ENCODE data around the gene TBX1. TPM values are rescaled to one million over a fixed set of nuclear protein-coding genes. Genes with fewer than 3 reads are reported as not detected.

Gene TBX1
- total RNA-seq, 1 experiment from 2014 or later = 3.9 TPM

DNA sequence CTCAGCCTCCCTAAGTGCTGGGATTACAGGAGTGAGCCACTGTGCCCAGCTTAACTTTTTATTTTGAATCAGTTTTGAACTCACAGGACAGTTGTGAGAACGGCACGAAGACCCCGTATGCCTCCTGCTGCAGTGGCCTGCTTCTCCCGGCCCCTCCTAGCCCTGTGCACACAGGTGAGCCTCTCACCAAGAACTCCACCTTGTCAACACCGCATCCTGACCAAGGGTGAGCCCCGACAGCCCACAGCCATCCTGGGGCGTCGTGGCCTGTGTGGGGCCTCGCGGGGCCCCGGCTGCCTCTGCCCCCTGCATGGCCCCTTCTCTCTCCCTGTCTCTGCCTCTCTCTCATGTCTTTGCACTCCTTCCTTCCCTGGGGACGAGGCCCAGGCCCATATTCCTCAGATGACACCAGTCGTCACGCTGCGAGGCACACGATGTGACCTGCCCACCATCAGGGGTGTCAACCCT, 55.3 kb downstream of the TBX1 start:
- H3K4me1 ChIP-seq (ENCODE audit: control insufficient read depth in 1 of 2, insufficient read depth in 2 of 2, low read length in 2 of 2) = no peaks in the 10 kb centered on the region
- H3K4me2 ChIP-seq (ENCODE audit: low read length) = no peak overlapping the region
- no peaks in the 10 kb centered on the region for H4K20me1 ChIP-seq (ENCODE audit: insufficient read depth)
- ChIA-PET CTCF (no interaction called here), POLR2A (no interaction called here), RAD21 (ENCODE audit: low non-redundant PET in 1 of 2, low total read pairs in 2 of 2, uncharacterized antibody in 2 of 2, unreplicated experiment in 2 of 2) (no interaction called here)
- ATAC-seq = no peak
- H3K9me3 ChIP-seq (ENCODE audit: control insufficient read depth in 1 of 2, insufficient read depth in 1 of 2, low read depth in 1 of 2, low read length in 2 of 2) = no peaks in the 10 kb centered on the region
- BruUV-seq (replicated peaks) = no TSS peak
- no peak overlapping the region for H3K27ac ChIP-seq (ENCODE audit: low read depth, low read length)
- no peak overlapping the region for H3K4me3 ChIP-seq (replicated peaks in 1 of 2; ENCODE audit: low read depth in 1 of 2, low read length in 2 of 2)
- H3K27me3 ChIP-seq (ENCODE audit: insufficient read depth, low read length) = no peaks in the 10 kb centered on the region
- no peaks in the 10 kb centered on the region for H3K36me3 ChIP-seq (ENCODE audit: control insufficient read depth in 1 of 2, insufficient read depth in 2 of 2, low read length in 2 of 2)
- no peaks in the 10 kb centered on the region for H3K9me2 ChIP-seq (ENCODE audit: insufficient read depth)
- DNase-seq (ENCODE audit: low read depth, low spot score) = no peak
- no peak overlapping the region for H2AFZ ChIP-seq (ENCODE audit: low read depth, low read length, poor library complexity, severe bottlenecking)
- intact Hi-C loops (cut with micrococcal nuclease) = no loop called here
- H3K9ac ChIP-seq (ENCODE audit: low read length) = no peak overlapping the region
- H3K79me2 ChIP-seq (ENCODE audit: insufficient read depth, low read length) = no peaks in the 10 kb centered on the region
- no peak for TF ChIP-seq EZH2 (IDR thresholded peaks at IDR 0.05)
- TF ChIP-seq SRF (IDR thresholded peaks at IDR 0.05; ENCODE audit: low read depth) = no peak

- no peaks in the 10 kb centered on the region for H3K79me2 ChIP-seq (ENCODE audit: insufficient read depth, low read length)
- H3K4me1 ChIP-seq (ENCODE audit: control insufficient read depth in 1 of 2, insufficient read depth in 2 of 2, low read length in 2 of 2) = no peaks in the 10 kb centered on the region
- H3K9me3 ChIP-seq (ENCODE audit: control insufficient read depth in 1 of 2, insufficient read depth in 1 of 2, low read depth in 1 of 2, low read length in 2 of 2) = no peaks in the 10 kb centered on the region
- POLR2A ChIA-PET = no interaction called here
- intact Hi-C loops (cut with micrococcal nuclease) = no loop called here
- no peak overlapping the region for H3K27ac ChIP-seq (ENCODE audit: low read depth, low read length)
- no peak overlapping the region for H2AFZ ChIP-seq (ENCODE audit: low read depth, low read length, poor library complexity, severe bottlenecking)
- DNase-seq (ENCODE audit: low read depth, low spot score) (no peak), ATAC-seq (no peak)
- H3K9ac ChIP-seq (ENCODE audit: low read length) = no peak overlapping the region
- no TSS peak for BruUV-seq (replicated peaks)
- no peaks in the 10 kb centered on the region for H3K27me3 ChIP-seq (ENCODE audit: insufficient read depth, low read length)
- H3K36me3 ChIP-seq (ENCODE audit: control insufficient read depth in 1 of 2, insufficient read depth in 2 of 2, low read length in 2 of 2) = no peaks in the 10 kb centered on the region
- CTCF ChIA-PET = no interaction called here
- H3K4me3 ChIP-seq (replicated peaks in 1 of 2; ENCODE audit: low read depth in 1 of 2, low read length in 2 of 2) = no peak overlapping the region
- no peaks in the 10 kb centered on the region for H4K20me1 ChIP-seq (ENCODE audit: insufficient read depth)
- no peak overlapping the region for H3K4me2 ChIP-seq (ENCODE audit: low read length)
- RAD21 ChIA-PET (ENCODE audit: low non-redundant PET in 1 of 2, low total read pairs in 2 of 2, uncharacterized antibody in 2 of 2, unreplicated experiment in 2 of 2) = no interaction called here
- H3K9me2 ChIP-seq (ENCODE audit: insufficient read depth) = no peaks in the 10 kb centered on the region
- TF ChIP-seq CEBPB (IDR thresholded peaks at IDR 0.05; ENCODE audit: low read depth) = no peak
- TF ChIP-seq, protein P1, sequence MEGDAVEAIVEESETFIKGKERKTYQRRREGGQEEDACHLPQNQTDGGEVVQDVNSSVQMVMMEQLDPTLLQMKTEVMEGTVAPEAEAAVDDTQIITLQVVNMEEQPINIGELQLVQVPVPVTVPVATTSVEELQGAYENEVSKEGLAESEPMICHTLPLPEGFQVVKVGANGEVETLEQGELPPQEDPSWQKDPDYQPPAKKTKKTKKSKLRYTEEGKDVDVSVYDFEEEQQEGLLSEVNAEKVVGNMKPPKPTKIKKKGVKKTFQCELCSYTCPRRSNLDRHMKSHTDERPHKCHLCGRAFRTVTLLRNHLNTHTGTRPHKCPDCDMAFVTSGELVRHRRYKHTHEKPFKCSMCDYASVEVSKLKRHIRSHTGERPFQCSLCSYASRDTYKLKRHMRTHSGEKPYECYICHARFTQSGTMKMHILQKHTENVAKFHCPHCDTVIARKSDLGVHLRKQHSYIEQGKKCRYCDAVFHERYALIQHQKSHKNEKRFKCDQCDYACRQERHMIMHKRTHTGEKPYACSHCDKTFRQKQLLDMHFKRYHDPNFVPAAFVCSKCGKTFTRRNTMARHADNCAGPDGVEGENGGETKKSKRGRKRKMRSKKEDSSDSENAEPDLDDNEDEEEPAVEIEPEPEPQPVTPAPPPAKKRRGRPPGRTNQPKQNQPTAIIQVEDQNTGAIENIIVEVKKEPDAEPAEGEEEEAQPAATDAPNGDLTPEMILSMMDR (IDR thresholded peaks at IDR 0.05 in 2 of 3, conservative IDR thresholded peaks at IDR 0.05 in 1 of 3; ENCODE audit: borderline replicate concordance in 1 of 3, insufficient read depth in 1 of 3, low read depth in 2 of 3, low read length in 2 of 3) = no peak
- no peak for TF ChIP-seq ELF1 (IDR thresholded peaks at IDR 0.05; ENCODE audit: borderline replicate concordance, low read depth)
- no peak for TF ChIP-seq TCF7L2 (IDR thresholded peaks at IDR 0.05; ENCODE audit: borderline replicate concordance, extremely low read depth, insufficient read depth, insufficient read length)
- TF ChIP-seq ZBTB33 (IDR thresholded peaks at IDR 0.05; ENCODE audit: extremely low read depth, insufficient replicate concordance, low read length) = no peak
- no peak for TF ChIP-seq ZNF274 (IDR thresholded peaks at IDR 0.05; ENCODE audit: low read depth, low read length)
- no peak for TF ChIP-seq SIN3A (IDR thresholded peaks at IDR 0.05; ENCODE audit: low read depth)
- TF ChIP-seq, protein P2, sequence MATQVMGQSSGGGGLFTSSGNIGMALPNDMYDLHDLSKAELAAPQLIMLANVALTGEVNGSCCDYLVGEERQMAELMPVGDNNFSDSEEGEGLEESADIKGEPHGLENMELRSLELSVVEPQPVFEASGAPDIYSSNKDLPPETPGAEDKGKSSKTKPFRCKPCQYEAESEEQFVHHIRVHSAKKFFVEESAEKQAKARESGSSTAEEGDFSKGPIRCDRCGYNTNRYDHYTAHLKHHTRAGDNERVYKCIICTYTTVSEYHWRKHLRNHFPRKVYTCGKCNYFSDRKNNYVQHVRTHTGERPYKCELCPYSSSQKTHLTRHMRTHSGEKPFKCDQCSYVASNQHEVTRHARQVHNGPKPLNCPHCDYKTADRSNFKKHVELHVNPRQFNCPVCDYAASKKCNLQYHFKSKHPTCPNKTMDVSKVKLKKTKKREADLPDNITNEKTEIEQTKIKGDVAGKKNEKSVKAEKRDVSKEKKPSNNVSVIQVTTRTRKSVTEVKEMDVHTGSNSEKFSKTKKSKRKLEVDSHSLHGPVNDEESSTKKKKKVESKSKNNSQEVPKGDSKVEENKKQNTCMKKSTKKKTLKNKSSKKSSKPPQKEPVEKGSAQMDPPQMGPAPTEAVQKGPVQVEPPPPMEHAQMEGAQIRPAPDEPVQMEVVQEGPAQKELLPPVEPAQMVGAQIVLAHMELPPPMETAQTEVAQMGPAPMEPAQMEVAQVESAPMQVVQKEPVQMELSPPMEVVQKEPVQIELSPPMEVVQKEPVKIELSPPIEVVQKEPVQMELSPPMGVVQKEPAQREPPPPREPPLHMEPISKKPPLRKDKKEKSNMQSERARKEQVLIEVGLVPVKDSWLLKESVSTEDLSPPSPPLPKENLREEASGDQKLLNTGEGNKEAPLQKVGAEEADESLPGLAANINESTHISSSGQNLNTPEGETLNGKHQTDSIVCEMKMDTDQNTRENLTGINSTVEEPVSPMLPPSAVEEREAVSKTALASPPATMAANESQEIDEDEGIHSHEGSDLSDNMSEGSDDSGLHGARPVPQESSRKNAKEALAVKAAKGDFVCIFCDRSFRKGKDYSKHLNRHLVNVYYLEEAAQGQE (IDR thresholded peaks at IDR 0.05; ENCODE audit: low read depth) = no peak
- no peak for TF ChIP-seq EGR1 (IDR thresholded peaks at IDR 0.05; ENCODE audit: low read depth)
- no peak for TF ChIP-seq POLR2A (IDR thresholded peaks at IDR 0.05; ENCODE audit: borderline replicate concordance, extremely low read depth, insufficient read depth, insufficient read length)
Observed at GRCh38 chr22:19816372-19817119, 56.0 kb downstream of the TBX1 start.

Data from HCT116 (cell line).